ENCODE data around the gene GPATCH8. TPM values are rescaled to one million over a fixed set of nuclear protein-coding genes. Genes with fewer than 3 reads are reported as not detected.
"Not testable (repeated sequence)": the region's sequence is repeated elsewhere in the genome, so short reads cannot be mapped to it uniquely, and the experiment has no call there.

The GPATCH8 gene
- total RNA-seq, result 8.7 and 11.5 TPM in 2 replicates

- peak; percentile 81 to 91 for DNase-seq (ENCODE audit: low read depth in 2 of 2)
These were observed at the start of gene GPATCH8 for GRCh38 chr17:44503147-44504029. GPATCH8 (minus strand) TSS chr17:44503406; CDS start chr17:44503370, 36 bp downstream.

- DNase-seq (ENCODE audit: low read depth in 2 of 2), result no peak
These were observed 49.2 kb upstream of the GPATCH8 start for GRCh38 chr17:44552361-44552760.

GRCh38 chr17:44549686-44550085 lies 46.5 kb upstream of the GPATCH8 start:
- no peak for DNase-seq (ENCODE audit: low read depth in 2 of 2)

- DNase-seq (ENCODE audit: low read depth in 2 of 2), result no peak
These were observed 45.4 kb upstream of the GPATCH8 start for GRCh38 chr17:44548376-44549230.

- DNase-seq (ENCODE audit: low read depth in 2 of 2), result no peak
These were observed 44.5 kb upstream of the GPATCH8 start for GRCh38 chr17:44547625-44548267.

GRCh38 chr17:44546671-44547606 lies 43.7 kb upstream of the GPATCH8 start:
- DNase-seq (ENCODE audit: low read depth in 2 of 2), result peak in 1 of 2 donors; percentile 48

GRCh38 chr17:44543905-44544523 lies 40.8 kb upstream of the GPATCH8 start:
- DNase-seq (ENCODE audit: low read depth in 2 of 2), result no peak

GRCh38 chr17:44543213-44543904 lies 40.2 kb upstream of the GPATCH8 start:
- DNase-seq (ENCODE audit: low read depth in 2 of 2), result no peak

- DNase-seq (ENCODE audit: low read depth in 2 of 2), result no peak
These were observed 38.8 kb upstream of the GPATCH8 start for GRCh38 chr17:44541884-44542581.

- DNase-seq (ENCODE audit: low read depth in 2 of 2), result no peak
These were observed 37.3 kb upstream of the GPATCH8 start for GRCh38 chr17:44540246-44541084.

GRCh38 chr17:44539673-44540072 lies 36.5 kb upstream of the GPATCH8 start:
- no peak for DNase-seq (ENCODE audit: low read depth in 2 of 2)

GRCh38 chr17:44537922-44538321 lies 34.7 kb upstream of the GPATCH8 start:
- not testable (repeated sequence) for DNase-seq (ENCODE audit: low read depth in 2 of 2)

GRCh38 chr17:44536090-44536953 lies 33.1 kb upstream of the GPATCH8 start:
- peak in 1 of 2 donors; percentile 46 for DNase-seq (ENCODE audit: low read depth in 2 of 2)

GRCh38 chr17:44533533-44534246 lies 30.5 kb upstream of the GPATCH8 start:
- DNase-seq (ENCODE audit: low read depth in 2 of 2), result peak; percentile 45 to 80

- no peak for DNase-seq (ENCODE audit: low read depth in 2 of 2)
These were observed 27.8 kb upstream of the GPATCH8 start for GRCh38 chr17:44530896-44531418.

GRCh38 chr17:44529864-44530263 lies 26.7 kb upstream of the GPATCH8 start:
- DNase-seq (ENCODE audit: low read depth in 2 of 2), result no peak
